ENCODE results near the gene GRID1.

Gene GRID1

GRCh38 chr10:86148117-86148516, 218.5 kb downstream of the GRID1 start:
- no peak for TF ChIP-seq CTCF (IDR thresholded peaks at IDR 0.05; ENCODE audit: low read length, missing control alignments)
- no peak overlapping the region for H3K4me3 ChIP-seq (replicated peaks; ENCODE audit: low read depth, low read length)
- no peak for DNase-seq (ENCODE audit: low read depth)

- no peak for DNase-seq (ENCODE audit: low read depth)
- TF ChIP-seq CTCF (IDR thresholded peaks at IDR 0.05; ENCODE audit: low read length, missing control alignments), result no peak
- H3K4me3 ChIP-seq (replicated peaks; ENCODE audit: low read depth, low read length), result no peak overlapping the region
Measured at GRCh38 chr10:86144301-86144700, 222.3 kb downstream of the GRID1 start.

- DNase-seq (ENCODE audit: low read depth), result no peak
- no peak overlapping the region for H3K4me3 ChIP-seq (replicated peaks; ENCODE audit: low read depth, low read length)
- TF ChIP-seq CTCF (IDR thresholded peaks at IDR 0.05; ENCODE audit: low read length, missing control alignments), result no peak
Measured at GRCh38 chr10:86141896-86142295, 224.7 kb downstream of the GRID1 start.

GRCh38 chr10:86139066-86139657, 227.4 kb downstream of the GRID1 start:
- H3K4me3 ChIP-seq (replicated peaks; ENCODE audit: low read depth, low read length), result no peak overlapping the region
- TF ChIP-seq CTCF (IDR thresholded peaks at IDR 0.05; ENCODE audit: low read length, missing control alignments), result no peak
- no peak for DNase-seq (ENCODE audit: low read depth)

DNA sequence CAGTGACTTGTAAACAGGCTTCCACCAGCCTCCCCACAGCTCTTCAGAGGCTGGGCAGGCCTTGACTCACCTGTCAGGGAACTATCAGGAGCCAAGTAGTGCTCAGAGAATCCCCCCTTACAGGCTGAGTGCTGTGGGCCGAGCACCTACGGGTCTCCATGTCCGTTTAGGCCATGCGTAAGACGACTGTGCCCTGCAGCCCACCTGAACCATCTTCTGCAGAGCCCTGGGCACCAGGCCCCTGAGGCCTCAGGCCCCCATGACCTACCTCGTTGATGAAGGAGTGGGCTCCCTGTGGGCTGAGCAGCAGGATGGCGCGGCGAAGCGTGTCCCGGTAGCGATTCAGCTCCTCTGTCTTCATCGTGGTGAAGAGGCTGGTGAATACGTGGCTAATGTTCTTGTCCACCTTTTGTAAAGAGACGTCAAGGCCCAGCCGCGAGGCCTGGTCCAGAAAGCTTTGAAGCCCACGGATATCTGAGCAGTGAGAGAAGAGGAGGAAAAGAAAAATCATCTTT, 228.0 kb downstream of the GRID1 start:
- no peak for DNase-seq (ENCODE audit: low read depth)

GRCh38 chr10:86137561-86137960, 229.0 kb downstream of the GRID1 start:
- TF ChIP-seq CTCF (IDR thresholded peaks at IDR 0.05; ENCODE audit: low read length, missing control alignments), result no peak
- no peak for DNase-seq (ENCODE audit: low read depth)
- no peak overlapping the region for H3K4me3 ChIP-seq (replicated peaks; ENCODE audit: low read depth, low read length)

More for the DNA sequence above, 228.0 kb downstream of the GRID1 start:
- H3K4me3 ChIP-seq (replicated peaks; ENCODE audit: low read depth, low read length), result no peak overlapping the region
- no peak for TF ChIP-seq CTCF (IDR thresholded peaks at IDR 0.05; ENCODE audit: low read length, missing control alignments)

- H3K4me3 ChIP-seq (replicated peaks; ENCODE audit: low read depth, low read length), result no peak overlapping the region
- DNase-seq (ENCODE audit: low read depth), result no peak
- no peak for TF ChIP-seq CTCF (IDR thresholded peaks at IDR 0.05; ENCODE audit: low read length, missing control alignments)
Measured at GRCh38 chr10:86136934-86137333, 229.7 kb downstream of the GRID1 start.

Measured in fibroblast of pulmonary artery (primary cell).